Naive B cell (primary cell): ENCODE results near the gene PNMT. TPM values are rescaled to one million over a fixed set of nuclear protein-coding genes. Genes with fewer than 3 reads are reported as not detected.

Experiments
- ATAC-seq, 2 donors: fragments of 150-1000 bp; cut with Tn5 transposase; 2 replicates each; pipeline ENCODE4 v1.10.0; 2021; ENCODE audit warnings: low read depth in 2 of 2, mild to moderate bottlenecking in 2 of 2, moderate library complexity in 2 of 2
- DNase-seq: peaks from one replicate; pipeline ENCODE4 v3.0.0; 2022
- H3K27ac Mint-ChIP-seq, 6 donors: one replicate each; pipeline ENCODE4 v1.8.0; 2020 to 2022; ENCODE audit warnings: mild to moderate bottlenecking in 6 of 6, mixed read lengths in 6 of 6, moderate library complexity in 5 of 6, inconsistent platforms in 2 of 6
- H3K27me3 Mint-ChIP-seq, 3 donors: one replicate each; pipeline ENCODE4 v1.8.0; 2021 to 2022; ENCODE audit warnings: mixed read lengths in 3 of 3, mild to moderate bottlenecking in 1 of 3
- H3K36me3 Mint-ChIP-seq, 2 donors: one replicate each; pipeline ENCODE4 v1.8.0; 2020 to 2022; ENCODE audit warnings: mixed read lengths in 2 of 2, inconsistent platforms in 1 of 2, mild to moderate bottlenecking in 1 of 2
- H3K4me1 Mint-ChIP-seq, 3 donors: one replicate each; pipeline ENCODE4 v1.8.0; 2020 to 2022; ENCODE audit warnings: mixed read lengths in 3 of 3, inconsistent platforms in 1 of 3, mild to moderate bottlenecking in 1 of 3, moderate library complexity in 1 of 3
- H3K4me3 Mint-ChIP-seq, 8 donors: one replicate each; pipeline ENCODE4 v1.8.0; 2020 to 2022; ENCODE audit warnings: mild to moderate bottlenecking in 8 of 8, mixed read lengths in 8 of 8, moderate library complexity in 8 of 8, inconsistent platforms in 2 of 8
- H3K9me3 Mint-ChIP-seq, 7 donors: one replicate each; pipeline ENCODE4 v1.8.0; 2020 to 2022; ENCODE audit warnings: mixed read lengths in 7 of 7, mild to moderate bottlenecking in 5 of 7, inconsistent platforms in 2 of 7, moderate library complexity in 1 of 7
- polyA plus RNA-seq, 6 donors: library from polyadenylated mRNA; unstranded; fragments of 300-500 nt; fragmentation: Illumina TruSeq; gene quantifications; one replicate each; pipeline ENCODE4 v1.2.3, GENCODE V29; 2021; ENCODE audit warnings: low read depth in 6 of 6

Gene PNMT
- polyA plus RNA-seq, 6 donors from 2014 or later, result not detected

- peaks cover 0 to 9% of the 10 kb centered on the region in 2 donors for H3K36me3 Mint-ChIP-seq
- H3K9me3 Mint-ChIP-seq, result no peaks in the 10 kb centered on the region
- DNase-seq (no peak), ATAC-seq (no peak)
- H3K27ac Mint-ChIP-seq, result peak overlapping the region in 1 of 6 donors; percentile 52
- H3K27me3 Mint-ChIP-seq, result peaks cover 0 to 8% (median 0%) of the 10 kb centered on the region in 3 donors
- peaks cover 38 to 76% (median 50%) of the 10 kb centered on the region in 3 donors for H3K4me1 Mint-ChIP-seq
- no peak overlapping the region for H3K4me3 Mint-ChIP-seq
Measured at GRCh38 chr17:39662551-39663339, 5.5 kb upstream of the PNMT start.

GRCh38 chr17:39663340-39663687 lies 4.9 kb upstream of the PNMT start:
- Mint-ChIP-seq H3K4me3 (no peak overlapping the region), H3K27ac (no peak overlapping the region), H3K36me3 (peaks cover 0 to 9% of the 10 kb centered on the region in 2 donors), H3K27me3 (peaks cover 0 to 9% (median 2%) of the 10 kb centered on the region in 3 donors), H3K4me1 (peaks cover 33 to 75% (median 47%) of the 10 kb centered on the region in 3 donors), H3K9me3 (no peaks in the 10 kb centered on the region)
- DNase-seq, result no peak
- ATAC-seq, result no peak

DNA sequence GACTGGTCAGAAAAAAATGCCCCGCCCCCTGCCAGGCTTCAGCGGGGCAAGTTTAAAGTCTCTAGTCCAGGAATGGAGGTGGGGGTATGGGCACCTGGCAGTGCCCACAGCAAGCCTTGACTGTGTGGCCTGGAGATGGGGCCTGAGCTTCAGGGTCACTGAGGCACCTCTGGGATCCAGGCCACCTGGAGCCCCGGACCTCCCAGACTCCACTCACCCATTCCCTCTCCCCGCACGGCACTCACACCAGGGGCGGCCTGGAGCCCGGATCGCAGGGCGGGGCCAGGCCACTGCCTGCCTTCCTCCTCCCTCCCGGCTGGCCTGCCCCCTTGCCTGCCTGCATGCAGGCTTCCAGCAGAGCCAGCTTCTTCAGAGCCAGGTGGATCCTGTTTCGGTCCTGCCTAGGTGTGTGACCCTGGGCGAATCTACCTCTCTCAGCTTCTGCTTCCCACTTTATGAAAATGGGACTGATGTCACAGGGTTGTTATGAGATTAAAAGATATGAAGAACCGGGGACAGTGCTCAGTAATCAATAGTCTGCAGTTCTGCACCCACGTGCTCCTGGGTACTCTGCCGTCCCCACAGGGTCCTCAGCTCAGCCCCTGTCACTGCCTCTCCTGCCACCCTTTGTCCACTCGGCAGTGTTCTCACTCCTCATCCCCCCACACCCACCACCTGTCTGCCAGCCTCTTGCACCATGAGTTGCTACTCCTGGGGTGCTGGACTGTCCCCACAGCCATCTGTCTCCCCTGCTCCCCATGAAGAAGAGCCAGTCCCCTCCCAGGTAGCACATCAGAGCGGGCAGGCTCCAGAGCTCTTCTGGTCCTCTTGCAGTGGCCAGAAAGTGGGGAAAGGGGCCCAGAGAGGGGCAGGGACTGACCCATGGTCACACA lies 4.3 kb upstream of the PNMT start:
- no peaks in the 10 kb centered on the region for H3K9me3 Mint-ChIP-seq
- H3K36me3 Mint-ChIP-seq, result peaks cover 0 to 9% of the 10 kb centered on the region in 2 donors
- peaks cover 33 to 75% (median 46%) of the 10 kb centered on the region in 3 donors for H3K4me1 Mint-ChIP-seq
- ATAC-seq (no peak), DNase-seq (no peak)
- peaks cover 5 to 15% (median 8%) of the 10 kb centered on the region in 3 donors for H3K27me3 Mint-ChIP-seq
- peak overlapping the region in 2 of 6 donors; percentile 31 to 74 for H3K27ac Mint-ChIP-seq
- H3K4me3 Mint-ChIP-seq, result peak overlapping the region in 1 of 8 donors; percentile 3

DNA sequence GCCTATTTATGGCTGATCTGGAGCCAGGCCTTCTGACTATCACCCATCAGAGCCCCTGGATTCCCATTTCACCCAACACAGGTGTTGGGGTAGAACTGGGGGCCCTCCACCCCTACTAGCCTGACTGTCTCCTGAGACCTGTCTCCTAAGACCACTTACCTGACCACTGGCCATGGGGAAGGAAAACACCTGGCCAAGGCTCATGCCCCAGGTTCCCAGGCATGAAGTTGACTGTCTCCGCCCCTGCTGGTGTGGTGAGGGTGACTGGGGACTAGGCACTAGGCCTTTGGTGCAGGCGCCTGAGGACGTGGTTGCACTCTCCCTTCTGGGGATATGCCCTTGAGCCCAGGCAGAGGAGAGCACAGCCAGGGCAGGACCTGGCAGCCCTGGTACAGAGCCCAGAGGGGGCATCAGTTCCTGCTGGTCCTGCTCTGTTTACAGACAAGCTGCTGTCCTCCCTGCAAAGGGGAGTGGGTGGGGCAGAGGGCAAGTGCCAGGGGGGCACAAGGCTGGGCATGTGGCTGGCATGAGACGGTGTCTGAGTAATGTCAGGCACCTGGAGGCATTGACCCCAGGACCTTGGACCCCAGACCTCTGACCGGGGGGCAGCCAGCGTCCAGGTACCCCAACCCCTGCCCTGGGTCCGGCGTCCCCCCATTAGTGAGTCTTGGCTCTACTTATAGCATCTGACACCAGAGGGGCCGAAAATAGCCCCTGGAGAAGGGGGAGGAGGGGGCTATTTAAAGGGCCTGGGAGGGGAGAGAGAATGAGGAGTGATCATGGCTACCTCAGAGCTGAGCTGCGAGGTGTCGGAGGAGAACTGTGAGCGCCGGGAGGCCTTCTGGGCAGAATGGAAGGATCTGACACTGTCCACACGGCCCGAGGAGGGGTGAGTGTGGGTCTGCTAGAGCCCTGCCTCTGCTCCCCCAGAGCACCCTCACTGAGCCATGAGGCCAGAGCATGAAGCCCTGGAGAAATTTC lies 3.4 kb upstream of the PNMT start, which contains the start of gene TCAP:
Gene TCAP (plus strand): TSS at position 769 of the 981 bp plus-strand sequence. CDS start 11 bp downstream, at position 780.
- DNase-seq (no peak), ATAC-seq (no peak)
- H3K27ac Mint-ChIP-seq, result peak within 1 kb of the TSS in 3 of 6 donors; percentile 31 to 74 (median 48)
- H3K4me1 Mint-ChIP-seq, result peaks cover 24 to 66% (median 41%) of the 10 kb centered on the region in 3 donors
- peaks cover 5 to 21% (median 10%) of the 10 kb centered on the region in 3 donors for H3K27me3 Mint-ChIP-seq
- no peaks in the 10 kb centered on the region for H3K9me3 Mint-ChIP-seq
- peaks cover 0 to 9% of the 10 kb centered on the region in 2 donors for H3K36me3 Mint-ChIP-seq
- H3K4me3 Mint-ChIP-seq, result peak within 1 kb of the TSS in 2 of 8 donors; percentile 45 to 49

GRCh38 chr17:39665642-39666224 lies 2.5 kb upstream of the PNMT start:
- Mint-ChIP-seq H3K4me1 (peaks cover 25 to 57% (median 38%) of the 10 kb centered on the region in 3 donors), H3K36me3 (peaks cover 0 to 9% of the 10 kb centered on the region in 2 donors), H3K27me3 (peaks cover 5 to 21% (median 10%) of the 10 kb centered on the region in 3 donors), H3K4me3 (peak overlapping the region in 1 of 8 donors; percentile 45), H3K27ac (no peak overlapping the region), H3K9me3 (no peaks in the 10 kb centered on the region)
- peak; percentile 15 to 29 for ATAC-seq
- DNase-seq, result no peak

DNA sequence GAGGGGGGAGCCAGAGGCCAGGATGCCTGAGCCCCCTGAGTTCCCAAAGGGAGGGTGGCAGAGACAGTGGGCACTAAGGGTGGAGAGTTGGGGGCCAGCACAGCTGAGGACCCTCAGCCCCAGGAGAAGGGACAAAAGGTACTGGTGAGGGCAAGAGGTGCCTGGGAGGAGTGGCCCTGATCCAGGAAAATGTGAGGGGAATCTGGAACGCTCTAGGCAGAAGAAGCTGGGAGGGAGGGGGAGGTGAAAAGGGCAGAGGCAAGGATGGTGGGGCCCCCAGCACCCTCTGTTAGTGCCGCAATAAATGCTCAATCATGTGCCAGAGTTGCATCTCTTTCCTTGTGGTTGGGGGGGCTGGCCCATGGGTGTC lies 2.0 kb upstream of the PNMT start:
- DNase-seq (no peak), ATAC-seq (no peak)
- H3K4me1 Mint-ChIP-seq, result peaks cover 24 to 52% (median 33%) of the 10 kb centered on the region in 3 donors
- H3K27me3 Mint-ChIP-seq, result peaks cover 5 to 21% (median 10%) of the 10 kb centered on the region in 3 donors
- peak overlapping the region in 3 of 8 donors; percentile 22 to 45 (median 25) for H3K4me3 Mint-ChIP-seq
- no peaks in the 10 kb centered on the region for H3K9me3 Mint-ChIP-seq
- no peak overlapping the region for H3K27ac Mint-ChIP-seq
- peaks cover 0 to 5% of the 10 kb centered on the region in 2 donors for H3K36me3 Mint-ChIP-seq

- Mint-ChIP-seq H3K27ac (peak overlapping the region in 3 of 6 donors; percentile 53 to 78 (median 63)), H3K4me3 (peak overlapping the region in 7 of 8 donors; percentile 22 to 75 (median 52)), H3K36me3 (no peaks in the 10 kb centered on the region), H3K9me3 (no peaks in the 10 kb centered on the region), H3K4me1 (peaks cover 20 to 51% (median 28%) of the 10 kb centered on the region in 3 donors), H3K27me3 (peaks cover 5 to 21% (median 10%) of the 10 kb centered on the region in 3 donors)
- no peak for DNase-seq
- ATAC-seq, result no peak
Measured at GRCh38 chr17:39666601-39667261, 1.5 kb upstream of the PNMT start.

- peak; percentile 27 to 31 for ATAC-seq
Measured at GRCh38 chr17:39667262-39667944, 850 bp upstream of the PNMT start.

GRCh38 chr17:39669897-39670735 lies 1.9 kb downstream of the PNMT start:
- Mint-ChIP-seq H3K4me3 (no peak overlapping the region), H3K9me3 (no peaks in the 10 kb centered on the region), H3K27me3 (peaks cover 5 to 21% (median 10%) of the 10 kb centered on the region in 3 donors), H3K4me1 (peaks cover 38 to 47% (median 41%) of the 10 kb centered on the region in 3 donors), H3K36me3 (no peaks in the 10 kb centered on the region), H3K27ac (no peak overlapping the region)
- no peak for DNase-seq
- ATAC-seq, result no peak

More at GRCh38 chr17:39667262-39667944, 850 bp upstream of the PNMT start:
- Mint-ChIP-seq H3K27me3 (peaks cover 5 to 21% (median 10%) of the 10 kb centered on the region in 3 donors), H3K4me3 (peak overlapping the region in 7 of 8 donors; percentile 44 to 81 (median 70)), H3K4me1 (peaks cover 25 to 51% (median 25%) of the 10 kb centered on the region in 3 donors), H3K9me3 (no peaks in the 10 kb centered on the region), H3K36me3 (no peaks in the 10 kb centered on the region), H3K27ac (peak overlapping the region in 1 of 6 donors; percentile 53)
- DNase-seq, result no peak

- Mint-ChIP-seq H3K4me1 (peaks cover 44 to 51% (median 45%) of the 10 kb centered on the region in 3 donors), H3K36me3 (no peaks in the 10 kb centered on the region), H3K4me3 (no peak overlapping the region), H3K9me3 (no peaks in the 10 kb centered on the region), H3K27me3 (peaks cover 5 to 21% (median 10%) of the 10 kb centered on the region in 3 donors), H3K27ac (no peak overlapping the region)
- DNase-seq (no peak), ATAC-seq (no peak)
Measured at GRCh38 chr17:39670746-39671145, 2.5 kb downstream of the PNMT start.
